Smooth muscle cell of the umbilical artery (primary cell): ENCODE data around the gene KRT31. TPM values are rescaled to one million over a fixed set of nuclear protein-coding genes. Genes with fewer than 3 reads are reported as not detected.

Experiments
- total RNA-seq: library from RNA; depleted of rRNA; stranded (reverse); fragments of >200 nt; gene quantifications from 2 replicates; pipeline ENCODE4 v1.2.3, GENCODE V29; 2014

The KRT31 gene
- not detected in 2 replicates for total RNA-seq

GRCh38 chr17:41396996-41397660 is at the start of gene KRT31:
KRT31 (minus strand) TSS chr17:41397608; CDS start chr17:41397539, 69 bp downstream.

GRCh38 chr17:41440531-41441033 is 43.2 kb upstream of the KRT31 start, which contains the start of gene KRT38:
KRT38 (minus strand) TSS chr17:41440983; CDS start chr17:41440921, 62 bp downstream.

DNA sequence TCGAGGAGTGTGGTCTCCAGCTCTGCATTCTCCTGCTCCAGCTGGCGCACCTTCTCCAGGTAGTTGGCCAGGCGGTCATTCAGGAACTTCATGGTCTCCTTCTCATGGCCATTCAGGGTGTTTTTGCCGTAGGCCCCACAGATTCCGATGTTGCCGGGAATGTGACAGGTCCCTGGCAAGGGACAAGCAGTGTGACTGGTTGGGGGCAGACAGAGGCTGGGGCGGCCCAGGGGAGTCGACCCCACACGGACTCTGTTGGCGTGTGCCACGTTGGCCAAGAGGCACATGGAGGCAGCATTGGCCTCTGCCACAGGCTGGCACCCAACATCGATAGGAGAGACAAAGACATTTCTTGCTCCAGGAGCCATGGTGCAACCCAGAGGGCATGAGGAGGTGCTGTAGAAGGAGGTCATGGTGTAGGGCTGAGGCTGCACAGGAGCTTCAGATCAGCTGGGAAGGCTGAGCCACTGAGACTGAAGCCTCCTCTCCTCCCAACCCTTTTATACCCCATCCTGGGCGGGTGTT is 26.8 kb upstream of the KRT31 start, which contains the start of gene KRT37:
Gene KRT37, minus strand, starts transcription at position 475 of the 525 bp plus-strand sequence. Its CDS starts 62 bp downstream, at position 413.

DNA sequence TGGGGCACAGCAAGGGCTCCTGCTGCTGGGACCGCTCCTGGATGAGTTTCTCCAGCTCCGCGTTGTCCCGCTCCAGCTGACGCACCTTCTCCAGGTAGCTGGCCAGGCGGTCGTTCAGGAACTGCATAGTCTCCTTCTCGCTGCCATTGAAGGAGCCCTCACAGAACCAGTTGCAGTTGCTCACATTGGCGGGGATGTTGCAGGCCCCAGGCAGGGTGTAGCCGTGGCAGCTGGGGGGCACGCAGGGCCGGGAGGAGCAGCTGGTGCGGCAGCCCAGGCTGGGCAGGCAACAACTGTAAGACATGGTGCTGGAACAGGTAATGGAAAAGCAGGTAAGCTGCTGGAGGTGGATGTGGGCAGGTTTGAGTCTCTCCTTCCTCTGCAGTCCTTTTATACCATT is 15.5 kb downstream of the KRT31 start, which contains the start of gene KRT34:
Gene KRT34, minus strand, starts transcription at position 364 of the 400 bp plus-strand sequence. Its CDS starts 60 bp downstream, at position 304.

GRCh38 chr17:41369713-41370112 is 27.7 kb downstream of the KRT31 start, which contains the start of gene KRT33B:
KRT33B (minus strand) TSS chr17:41369813; CDS start chr17:41369750, 63 bp downstream.

DNA sequence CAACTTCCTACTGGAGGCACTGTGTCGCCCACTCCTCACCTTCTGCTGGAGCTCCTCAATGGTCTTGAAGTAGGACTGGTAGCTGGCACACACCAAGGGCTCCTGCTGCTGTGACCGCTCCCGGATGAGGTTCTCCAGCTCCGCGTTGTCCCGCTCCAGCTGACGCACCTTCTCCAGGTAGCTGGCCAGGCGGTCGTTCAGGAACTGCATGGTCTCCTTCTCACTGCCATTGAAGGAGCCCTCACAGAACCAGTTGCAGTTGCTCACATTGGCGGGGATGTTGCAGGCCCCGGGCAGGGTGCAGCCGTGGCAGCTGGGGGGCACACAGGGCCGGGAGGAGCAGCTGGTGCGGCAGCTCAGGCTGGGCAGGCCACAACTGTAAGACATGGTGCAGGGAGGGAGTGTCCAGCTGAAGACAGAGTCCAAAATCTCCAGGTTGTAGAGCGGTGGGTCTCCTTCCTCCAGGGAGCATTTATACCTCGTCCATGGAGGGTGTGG is 47.0 kb downstream of the KRT31 start, which contains the start of gene KRT33A:
Gene KRT33A, minus strand, starts transcription at position 448 of the 498 bp plus-strand sequence. Its CDS starts 61 bp downstream, at position 387.

Other genes starting within 250 kb of the KRT31 start
- gene KRTAP4-5, start 247.8 kb downstream of the KRT31 start, total RNA-seq: not detected in 2 replicates
- gene KRTAP4-4, start 236.9 kb downstream of the KRT31 start, total RNA-seq: not detected in 2 replicates
- gene KRTAP4-3, start 229.4 kb downstream of the KRT31 start, total RNA-seq: not detected in 2 replicates
- gene KRTAP4-2, start 219.4 kb downstream of the KRT31 start, total RNA-seq: not detected in 2 replicates
- gene KRTAP4-1, start 212.7 kb downstream of the KRT31 start, total RNA-seq: not detected in 2 replicates
- gene KRTAP9-1, start 207.7 kb downstream of the KRT31 start, total RNA-seq: not detected in 2 replicates
- not detected in 2 replicates for gene KRTAP9-2, start 171.0 kb downstream of the KRT31 start, total RNA-seq
- gene KRTAP9-3, start 165.2 kb downstream of the KRT31 start, total RNA-seq: not detected in 2 replicates
- not detected in 2 replicates for gene KRTAP9-8, start 159.6 kb downstream of the KRT31 start, total RNA-seq
- not detected in 2 replicates for gene KRTAP9-4, start 147.9 kb downstream of the KRT31 start, total RNA-seq
- not detected in 2 replicates for gene KRTAP9-9, start 142.2 kb downstream of the KRT31 start, total RNA-seq
- gene KRTAP9-6, start 132.2 kb downstream of the KRT31 start, total RNA-seq: not detected in 2 replicates
- gene KRTAP9-7, start 121.9 kb downstream of the KRT31 start, total RNA-seq: not detected in 2 replicates
- not detected in 2 replicates for gene KRTAP29-1, start 94.8 kb downstream of the KRT31 start, total RNA-seq
- gene KRTAP16-1, start 88.3 kb downstream of the KRT31 start, total RNA-seq: not detected in 2 replicates
- gene KRTAP17-1, start 81.9 kb downstream of the KRT31 start, total RNA-seq: not detected in 2 replicates
- gene KRT33A, start 46.8 kb downstream of the KRT31 start, total RNA-seq: not detected in 2 replicates
- gene KRT33B, start 27.8 kb downstream of the KRT31 start, total RNA-seq: 0.30 and 0.32 TPM in 2 replicates
- 0.89 and 6.6 TPM in 2 replicates for gene KRT34, start 15.3 kb downstream of the KRT31 start, total RNA-seq
- not detected in 2 replicates for gene KRT37, start 27.0 kb upstream of the KRT31 start, total RNA-seq
- gene KRT38, start 43.4 kb upstream of the KRT31 start, total RNA-seq: not detected in 2 replicates
- 0.09 TPM in 1 of 2 replicates, not detected in the other for gene KRT32, start 69.8 kb upstream of the KRT31 start, total RNA-seq
- gene KRT35, start 83.5 kb upstream of the KRT31 start, total RNA-seq: not detected in 2 replicates
- not detected in 2 replicates for gene KRT36, start 92.3 kb upstream of the KRT31 start, total RNA-seq
- gene KRT13, start 108.0 kb upstream of the KRT31 start, total RNA-seq: 0.30 and 0.46 TPM in 2 replicates
- 1.8 and 8.6 TPM in 2 replicates for gene KRT15, start 121.3 kb upstream of the KRT31 start, total RNA-seq
- 82.3 and 279 TPM in 2 replicates for gene KRT19, start 130.7 kb upstream of the KRT31 start, total RNA-seq
- not detected in 2 replicates for gene KRT9, start 174.5 kb upstream of the KRT31 start, total RNA-seq
- 0.46 TPM in 1 of 2 replicates, not detected in the other for gene KRT14, start 189.3 kb upstream of the KRT31 start, total RNA-seq
- not detected in 2 replicates for gene KRT16, start 215.2 kb upstream of the KRT31 start, total RNA-seq
- gene KRT17, start 227.0 kb upstream of the KRT31 start, total RNA-seq: 2.7 and 2.8 TPM in 2 replicates